HUES48 (cell line): Measurements from ENCODE around the gene C1orf226.

Experiments
- H3K27ac ChIP-seq: one replicate; pipeline ENCODE4 v1.7.0; 2013; ENCODE audit warnings: low read depth, low read length, inconsistent platforms
- H3K27me3 ChIP-seq: 2 replicates; pipeline ENCODE4 v1.6.1; 2013; ENCODE audit warnings: mild to moderate bottlenecking, low read length; ENCODE audit not compliant: control insufficient read depth, insufficient read depth
- H3K36me3 ChIP-seq: 2 replicates; pipeline ENCODE4 v1.6.1; 2013; ENCODE audit warnings: low read length; ENCODE audit not compliant: control insufficient read depth, insufficient read depth
- H3K4me1 ChIP-seq: 2 replicates; pipeline ENCODE4 v1.6.1; 2013; ENCODE audit warnings: mild to moderate bottlenecking, low read length; ENCODE audit not compliant: control insufficient read depth, insufficient read depth
- H3K4me3 ChIP-seq: 2 replicates; pipeline ENCODE4 v1.5.1; 2013; ENCODE audit warnings: mild to moderate bottlenecking, low read depth, low read length
- H3K9ac ChIP-seq: 2 replicates; pipeline ENCODE4 v1.6.1; 2013; ENCODE audit warnings: mild to moderate bottlenecking, low read depth, low read length, moderate library complexity
- H3K9me3 ChIP-seq: 2 replicates; pipeline ENCODE4 v1.6.1; 2013; ENCODE audit warnings: low read length; ENCODE audit not compliant: control insufficient read depth, insufficient read depth

Gene C1orf226

GRCh38 chr1:162366149-162366548, 15.4 kb upstream of the C1orf226 start:
- Histone ChIP-seq H3K4me3 (no peak overlapping the region), H3K36me3 (peaks cover 7% of the 10 kb centered on the region; the same call in 1 of the 2 replicates), H3K9ac (no peak overlapping the region), H3K4me1 (no peaks in the 10 kb centered on the region), H3K9me3 (no peaks in the 10 kb centered on the region), H3K27me3 (no peaks in the 10 kb centered on the region), H3K27ac (no peak overlapping the region)

GRCh38 chr1:162366671-162367070, 14.9 kb upstream of the C1orf226 start:
- Histone ChIP-seq H3K9me3 (no peaks in the 10 kb centered on the region), H3K36me3 (peaks cover 7% of the 10 kb centered on the region; the same call in 1 of the 2 replicates), H3K9ac (no peak overlapping the region), H3K4me3 (no peak overlapping the region), H3K27me3 (no peaks in the 10 kb centered on the region), H3K27ac (no peak overlapping the region), H3K4me1 (no peaks in the 10 kb centered on the region)

- Histone ChIP-seq H3K9ac (no peak overlapping the region), H3K4me3 (no peak overlapping the region), H3K4me1 (no peaks in the 10 kb centered on the region), H3K9me3 (no peaks in the 10 kb centered on the region), H3K27ac (no peak overlapping the region), H3K27me3 (no peaks in the 10 kb centered on the region), H3K36me3 (peaks cover 7% of the 10 kb centered on the region; the same call in 1 of the 2 replicates)
Measured at GRCh38 chr1:162367073-162367472, 14.5 kb upstream of the C1orf226 start.

GRCh38 chr1:162367772-162368171, 13.8 kb upstream of the C1orf226 start:
- Histone ChIP-seq H3K27me3 (no peaks in the 10 kb centered on the region), H3K27ac (no peak overlapping the region), H3K36me3 (peaks cover 7% of the 10 kb centered on the region; the same call in 1 of the 2 replicates), H3K9ac (no peak overlapping the region), H3K4me3 (no peak overlapping the region), H3K4me1 (no peaks in the 10 kb centered on the region), H3K9me3 (no peaks in the 10 kb centered on the region)

GRCh38 chr1:162368451-162368850, 13.1 kb upstream of the C1orf226 start:
- no peaks in the 10 kb centered on the region for H3K9me3 ChIP-seq
- H3K4me1 ChIP-seq: no peaks in the 10 kb centered on the region
- H3K9ac ChIP-seq: no peak overlapping the region
- no peak overlapping the region for H3K4me3 ChIP-seq
- no peak overlapping the region for H3K27ac ChIP-seq
- no peaks in the 10 kb centered on the region for H3K27me3 ChIP-seq
- peaks cover 7% of the 10 kb centered on the region; the same call in 1 of the 2 replicates for H3K36me3 ChIP-seq

- Histone ChIP-seq H3K4me3 (no peak overlapping the region), H3K4me1 (no peaks in the 10 kb centered on the region), H3K27me3 (no peaks in the 10 kb centered on the region), H3K9me3 (no peaks in the 10 kb centered on the region), H3K9ac (no peak overlapping the region), H3K27ac (no peak overlapping the region), H3K36me3 (peaks cover 7% of the 10 kb centered on the region; the same call in 1 of the 2 replicates)
Measured at GRCh38 chr1:162369571-162369970, 12.0 kb upstream of the C1orf226 start.

- Histone ChIP-seq H3K9ac (no peak overlapping the region), H3K4me3 (no peak overlapping the region), H3K36me3 (peaks cover 7% of the 10 kb centered on the region; the same call in 1 of the 2 replicates), H3K27me3 (no peaks in the 10 kb centered on the region), H3K4me1 (no peaks in the 10 kb centered on the region), H3K9me3 (no peaks in the 10 kb centered on the region), H3K27ac (no peak overlapping the region)
Measured at GRCh38 chr1:162370161-162370560, 11.4 kb upstream of the C1orf226 start.

GRCh38 chr1:162370721-162371120, 10.8 kb upstream of the C1orf226 start:
- H3K27ac ChIP-seq: no peak overlapping the region
- H3K9ac ChIP-seq: no peak overlapping the region

GRCh38 chr1:162371611-162372010, 9.9 kb upstream of the C1orf226 start:
- no peaks in the 10 kb centered on the region for H3K27me3 ChIP-seq
- H3K4me1 ChIP-seq: no peaks in the 10 kb centered on the region
- no peak overlapping the region for H3K27ac ChIP-seq
- H3K4me3 ChIP-seq: no peak overlapping the region
- H3K9me3 ChIP-seq: no peaks in the 10 kb centered on the region
- H3K36me3 ChIP-seq: peaks cover 7% of the 10 kb centered on the region; the same call in 1 of the 2 replicates
- H3K9ac ChIP-seq: no peak overlapping the region

More at GRCh38 chr1:162370721-162371120, 10.8 kb upstream of the C1orf226 start:
- Histone ChIP-seq H3K4me1 (no peaks in the 10 kb centered on the region), H3K4me3 (no peak overlapping the region), H3K9me3 (no peaks in the 10 kb centered on the region), H3K27me3 (no peaks in the 10 kb centered on the region), H3K36me3 (peaks cover 7% of the 10 kb centered on the region; the same call in 1 of the 2 replicates)

- no peak overlapping the region for H3K9ac ChIP-seq
- H3K27me3 ChIP-seq: no peaks in the 10 kb centered on the region
- peaks cover 3% of the 10 kb centered on the region; the same call in 1 of the 2 replicates for H3K36me3 ChIP-seq
- no peak overlapping the region for H3K27ac ChIP-seq
- H3K9me3 ChIP-seq: no peaks in the 10 kb centered on the region
- no peaks in the 10 kb centered on the region for H3K4me1 ChIP-seq
- no peak overlapping the region for H3K4me3 ChIP-seq
Measured at GRCh38 chr1:162372159-162373071, 9.1 kb upstream of the C1orf226 start.

GRCh38 chr1:162373072-162373427, 8.5 kb upstream of the C1orf226 start:
- no peaks in the 10 kb centered on the region for H3K9me3 ChIP-seq
- H3K4me1 ChIP-seq: no peaks in the 10 kb centered on the region
- H3K4me3 ChIP-seq: no peak overlapping the region
- no peak overlapping the region for H3K9ac ChIP-seq
- no peak overlapping the region for H3K27ac ChIP-seq
- H3K36me3 ChIP-seq: no peaks in the 10 kb centered on the region
- H3K27me3 ChIP-seq: no peaks in the 10 kb centered on the region
